Endodermal cell (in vitro differentiated cells): Measurements from ENCODE around the gene BSN. TPM values are rescaled to one million over a fixed set of nuclear protein-coding genes. Genes with fewer than 3 reads are reported as not detected.

Experiments
- DNase-seq: peaks from one replicate; pipeline ENCODE4 v3.0.0-alpha.2; 2017
- H3K27ac ChIP-seq: 2 replicates; pipeline ENCODE4 v1.5.1; 2013; ENCODE audit warnings: mild to moderate bottlenecking, low read depth, low read length, moderate library complexity
- H3K27me3 ChIP-seq: 2 replicates; pipeline ENCODE4 v1.6.1; 2013; ENCODE audit warnings: mild to moderate bottlenecking, low read length, moderate library complexity; ENCODE audit not compliant: insufficient read depth, control insufficient read depth, poor library complexity, severe bottlenecking
- H3K36me3 ChIP-seq: 2 replicates; pipeline ENCODE4 v1.7.0; 2013; ENCODE audit warnings: mild to moderate bottlenecking, low read length, moderate library complexity; ENCODE audit not compliant: control insufficient read depth, insufficient read depth
- H3K4me1 ChIP-seq: one replicate; pipeline ENCODE4 v1.7.0; 2013; ENCODE audit warnings: low read length; ENCODE audit not compliant: control insufficient read depth, insufficient read depth
- H3K4me3 ChIP-seq: 2 replicates; pipeline ENCODE4 v1.5.1; 2013; ENCODE audit warnings: mild to moderate bottlenecking, low read length, moderate library complexity
- H3K9ac ChIP-seq: 2 replicates; pipeline ENCODE4 v1.6.1; 2013; ENCODE audit warnings: mild to moderate bottlenecking, low read length, moderate library complexity; ENCODE audit not compliant: poor library complexity, severe bottlenecking; ENCODE audit errors: extremely low read depth
- H3K9me3 ChIP-seq: 2 replicates; pipeline ENCODE4 v1.6.1; 2013; ENCODE audit warnings: mild to moderate bottlenecking, low read length, moderate library complexity; ENCODE audit not compliant: control insufficient read depth
- H3K27ac Mint-ChIP-seq: 2 replicates; pipeline ENCODE4 v1.8.0; 2020; ENCODE audit warnings: mixed read lengths
- H3K27me3 Mint-ChIP-seq: 2 replicates; pipeline ENCODE4 v1.8.0; 2021; ENCODE audit warnings: mild to moderate bottlenecking, mixed read lengths; ENCODE audit not compliant: insufficient read depth
- H3K36me3 Mint-ChIP-seq: 2 replicates; pipeline ENCODE4 v1.8.0; 2020; ENCODE audit warnings: low read depth, mixed read lengths
- H3K4me1 Mint-ChIP-seq: 2 replicates; pipeline ENCODE4 v1.8.0; 2020; ENCODE audit warnings: mixed read lengths
- H3K4me3 Mint-ChIP-seq: 2 replicates; pipeline ENCODE4 v1.8.0; 2020; ENCODE audit warnings: mild to moderate bottlenecking, moderate library complexity, mixed read lengths
- H3K9me3 Mint-ChIP-seq: 2 replicates; pipeline ENCODE4 v1.8.0; 2020; ENCODE audit warnings: mild to moderate bottlenecking, mixed read lengths
- CTCF ChIP-seq: fragments of 200-600 bp; sonication (generic); conservative IDR thresholded peaks from 2 replicates; pipeline ENCODE4 v1.5.0; 2021; ENCODE audit warnings: antibody characterized with exemption, mild to moderate bottlenecking
- WGBS, 2 experiments: methylation state at CpG; one replicate each; pipeline versions ENCODE4 v1.1.5 to v1.1.7; 2013; ENCODE audit warnings: missing lambda C conversion rate in 2 of 2, mixed read lengths in 1 of 2; ENCODE audit not compliant: insufficient coverage in 1 of 2, insufficient read length in 1 of 2; 5-methylcytosine and 5-hydroxymethylcytosine counted together
- total RNA-seq, 2 donors: library from RNA; stranded (reverse); fragmentation: NEBNext Ultra II Directional in 1 of 2; extraction: Animal tissue kit (Norgen Biotek cat#: 25700) in 1 of 2; gene quantifications; 2 replicates in 1 of 2; 3 replicates in 1 of 2; pipeline ENCODE4 v1.2.1, GENCODE V29; 2021

BSN gene
- total RNA-seq, 2 donors from 2014 or later: 2.4 to 2.5 TPM

- peak; percentile 62 for DNase-seq
- no peaks in the 10 kb centered on the region for H3K4me1 ChIP-seq
- H3K9ac ChIP-seq: no peak overlapping the region
- WGBS, 2 experiments: 88% methylated on average over 3 of the region's 3 CpGs; no CpG with 5 or more reads in 1 of the 2 experiments
- no peaks in the 10 kb centered on the region for H3K9me3 ChIP-seq
- Mint-ChIP-seq H3K27me3 (no peaks in the 10 kb centered on the region), H3K27ac (no peak overlapping the region), H3K4me1 (no peaks in the 10 kb centered on the region), H3K36me3 (peaks cover 2% of the 10 kb centered on the region), H3K9me3 (peaks cover 6% of the 10 kb centered on the region), H3K4me3 (no peak overlapping the region)
- no peak overlapping the region for H3K27ac ChIP-seq
- peak; percentile 65 for TF ChIP-seq CTCF
- H3K36me3 ChIP-seq: no peaks in the 10 kb centered on the region
- no peak overlapping the region for H3K4me3 ChIP-seq
- no peaks in the 10 kb centered on the region for H3K27me3 ChIP-seq
Measured at GRCh38 chr3:49634736-49635135, 80.5 kb downstream of the BSN start.

- no peaks in the 10 kb centered on the region for H3K9me3 Mint-ChIP-seq
- no peaks in the 10 kb centered on the region for H3K36me3 Mint-ChIP-seq
- TF ChIP-seq CTCF: no peak
- Histone ChIP-seq H3K4me1 (no peaks in the 10 kb centered on the region), H3K27ac (no peak overlapping the region), H3K4me3 (no peak overlapping the region), H3K9ac (no peak overlapping the region), H3K27me3 (no peaks in the 10 kb centered on the region), H3K36me3 (no peaks in the 10 kb centered on the region), H3K9me3 (no peaks in the 10 kb centered on the region)
- H3K27ac Mint-ChIP-seq: no peak overlapping the region
- 75 to 87% methylated on average over 5 to 7 of the region's 7 CpGs for WGBS, 2 experiments
- no peaks in the 10 kb centered on the region for H3K4me1 Mint-ChIP-seq
- no peak for DNase-seq
- no peak overlapping the region for H3K4me3 Mint-ChIP-seq
- no peaks in the 10 kb centered on the region for H3K27me3 Mint-ChIP-seq
Measured at GRCh38 chr3:49636883-49637609, 82.8 kb downstream of the BSN start.

DNA sequence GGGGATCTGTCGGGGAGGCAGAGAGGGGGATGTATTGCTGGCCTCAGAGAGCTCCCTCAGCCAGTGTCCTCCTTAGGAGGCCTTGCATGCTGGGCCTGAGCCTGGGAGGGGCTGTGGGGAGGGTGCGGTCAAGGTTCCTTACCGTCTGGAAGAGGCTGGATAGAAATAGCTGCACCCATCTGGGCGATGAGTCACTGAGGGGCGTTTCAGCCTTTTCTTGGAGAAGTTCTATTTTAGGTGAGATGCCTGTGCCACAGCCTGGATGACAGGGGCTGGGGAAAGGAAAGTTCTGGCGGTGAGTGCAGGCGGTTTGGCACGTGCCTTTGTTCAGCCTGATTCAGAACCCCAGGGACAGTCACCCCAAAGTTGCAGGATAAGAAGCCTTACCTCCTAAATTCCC lies 84.2 kb downstream of the BSN start:
- H3K9me3 Mint-ChIP-seq: no peaks in the 10 kb centered on the region
- Histone ChIP-seq H3K27ac (no peak overlapping the region), H3K27me3 (no peaks in the 10 kb centered on the region), H3K9me3 (no peaks in the 10 kb centered on the region), H3K4me1 (no peaks in the 10 kb centered on the region), H3K36me3 (no peaks in the 10 kb centered on the region), H3K4me3 (no peak overlapping the region), H3K9ac (no peak overlapping the region)
- H3K4me3 Mint-ChIP-seq: no peak overlapping the region
- no peaks in the 10 kb centered on the region for H3K27me3 Mint-ChIP-seq
- H3K27ac Mint-ChIP-seq: no peak overlapping the region
- WGBS, 2 experiments: 74 to 83% methylated on average over 4 to 8 of the region's 8 CpGs
- DNase-seq: no peak
- no peak for TF ChIP-seq CTCF
- no peaks in the 10 kb centered on the region for H3K36me3 Mint-ChIP-seq
- H3K4me1 Mint-ChIP-seq: no peaks in the 10 kb centered on the region
